ENCODE results near the gene TMEM129.
A peak's percentile ranks its signal among the peaks of the same experiment; 100 is the strongest.
"Not testable (repeated sequence)": the region's sequence is repeated elsewhere in the genome, so short reads cannot be mapped to it uniquely, and the experiment has no call there.

TMEM129 gene

DNA sequence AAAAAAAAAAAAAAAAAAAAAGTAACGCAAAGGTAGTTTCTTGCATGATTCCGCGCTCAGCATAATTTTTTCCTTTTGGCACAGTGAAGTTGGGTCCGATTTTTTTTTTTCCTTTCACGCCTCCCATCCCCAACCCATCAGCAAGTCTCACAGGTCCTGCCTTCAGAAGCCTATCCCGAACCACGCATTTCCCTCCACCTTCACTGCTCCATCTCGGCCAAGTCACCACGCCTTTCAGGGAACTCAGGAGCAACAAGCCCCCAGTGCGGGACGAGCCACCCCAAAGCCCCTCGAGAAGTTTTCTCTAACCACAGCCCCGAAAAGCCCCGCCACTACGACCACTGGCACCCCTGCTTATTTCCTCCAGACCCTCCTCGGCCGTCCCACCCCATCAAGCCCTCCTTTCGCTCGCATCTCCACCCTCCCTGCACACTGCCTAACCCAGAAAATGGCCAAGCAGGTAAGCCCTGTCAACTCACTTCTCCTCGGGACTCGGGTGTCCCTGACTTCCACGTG, 10.0 kb downstream of the TMEM129 start:
- Histone ChIP-seq H3K4me3 (ENCODE audit: low read depth, low read length) (peak overlapping the region; percentile 100), H3K4me1 (ENCODE audit: control insufficient read depth, insufficient read depth, low read length, unreplicated experiment) (peaks cover 33% of the 10 kb centered on the region), H2AFZ (ENCODE audit: low read length, unreplicated experiment) (peak overlapping the region; percentile 51), H3K27me3 (ENCODE audit: insufficient read depth, low read length) (no peaks in the 10 kb centered on the region), H3K27ac (ENCODE audit: low read depth, low read length) (peak overlapping the region; percentile 97), H3K79me2 (ENCODE audit: control insufficient read depth, insufficient read depth, low read length, unreplicated experiment) (peaks cover 72% of the 10 kb centered on the region), H3K36me3 (ENCODE audit: insufficient read depth, low read length) (peaks cover 12% of the 10 kb centered on the region; the same call in 1 of the 2 replicates)

DNA sequence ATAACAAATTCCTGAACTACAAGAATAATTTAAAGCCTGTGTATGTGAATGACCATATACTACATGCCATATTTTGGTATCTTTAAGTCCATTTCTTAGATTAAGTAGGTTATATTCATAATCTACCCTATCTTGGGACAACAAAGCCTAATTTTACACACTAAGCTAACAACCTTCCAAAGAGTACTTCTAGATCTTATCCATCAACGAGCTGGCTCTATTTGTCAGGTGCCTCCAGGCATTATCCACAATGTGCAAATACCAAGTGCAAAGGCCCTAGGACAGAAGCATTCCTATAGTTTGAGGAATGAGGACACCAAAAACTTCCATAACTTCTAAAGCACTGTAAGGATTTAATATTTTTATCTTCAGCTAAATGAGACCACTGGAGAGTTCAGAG, 12.5 kb downstream of the TMEM129 start:
- Histone ChIP-seq H3K79me2 (ENCODE audit: control insufficient read depth, insufficient read depth, low read length, unreplicated experiment) (peaks cover 84% of the 10 kb centered on the region), H3K27ac (ENCODE audit: low read depth, low read length) (no peak overlapping the region), H3K4me3 (ENCODE audit: low read depth, low read length) (no peak overlapping the region), H3K4me1 (ENCODE audit: control insufficient read depth, insufficient read depth, low read length, unreplicated experiment) (peaks cover 17% of the 10 kb centered on the region), H2AFZ (ENCODE audit: low read length, unreplicated experiment) (no peak overlapping the region), H3K27me3 (ENCODE audit: insufficient read depth, low read length) (no peaks in the 10 kb centered on the region), H3K36me3 (ENCODE audit: insufficient read depth, low read length) (peaks cover 31% of the 10 kb centered on the region)

DNA sequence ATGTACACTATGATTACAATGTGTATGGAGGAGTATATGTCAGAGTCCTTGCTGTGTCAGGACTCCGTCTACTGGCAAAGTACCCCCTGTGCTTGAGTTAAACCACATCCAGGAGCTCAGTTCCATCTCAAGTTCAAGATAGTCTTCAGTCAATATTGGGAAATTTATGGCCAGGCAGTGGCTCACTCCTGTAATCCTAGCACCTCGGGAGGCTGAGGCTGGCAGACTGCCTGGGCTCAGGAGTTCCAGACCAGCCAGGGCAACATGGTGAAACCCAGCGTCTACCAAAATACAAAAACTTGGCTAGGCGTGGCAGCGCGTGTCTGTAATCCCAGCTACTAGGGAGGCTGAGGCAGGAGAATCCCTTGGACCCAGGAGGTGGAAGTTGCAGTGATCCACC, 14.8 kb downstream of the TMEM129 start:
- peaks cover 40% of the 10 kb centered on the region for H3K36me3 ChIP-seq (ENCODE audit: insufficient read depth, low read length)
- H3K4me3 ChIP-seq (ENCODE audit: low read depth, low read length), result no peak overlapping the region
- H3K79me2 ChIP-seq (ENCODE audit: control insufficient read depth, insufficient read depth, low read length, unreplicated experiment), result peaks cover 89% of the 10 kb centered on the region
- no peaks in the 10 kb centered on the region for H3K27me3 ChIP-seq (ENCODE audit: insufficient read depth, low read length)
- H2AFZ ChIP-seq (ENCODE audit: low read length, unreplicated experiment), result no peak overlapping the region
- H3K4me1 ChIP-seq (ENCODE audit: control insufficient read depth, insufficient read depth, low read length, unreplicated experiment), result peaks cover 19% of the 10 kb centered on the region
- no peak overlapping the region for H3K27ac ChIP-seq (ENCODE audit: low read depth, low read length)

DNA sequence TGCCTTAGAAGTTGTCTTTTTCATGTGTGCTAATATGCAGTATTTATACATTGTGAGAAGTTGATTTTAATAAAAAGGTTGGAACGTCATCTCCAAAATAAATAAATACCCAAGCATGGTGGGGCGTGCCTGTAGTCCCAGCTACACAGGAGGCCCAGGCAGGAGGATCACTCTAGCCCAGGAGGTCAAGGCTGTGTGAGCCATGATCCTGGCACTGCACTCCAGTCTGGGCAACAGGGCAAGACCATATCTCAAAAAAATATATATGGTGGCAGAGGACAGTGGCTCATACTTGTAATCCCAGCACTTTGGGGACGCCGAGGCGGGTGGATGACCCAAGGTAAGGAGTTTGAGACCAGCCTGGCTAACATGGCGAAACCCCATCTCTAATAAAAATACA, 15.4 kb downstream of the TMEM129 start:
- no peak overlapping the region for H3K4me3 ChIP-seq (ENCODE audit: low read depth, low read length)
- H3K4me1 ChIP-seq (ENCODE audit: control insufficient read depth, insufficient read depth, low read length, unreplicated experiment), result peaks cover 19% of the 10 kb centered on the region
- no peak overlapping the region for H3K27ac ChIP-seq (ENCODE audit: low read depth, low read length)
- H3K27me3 ChIP-seq (ENCODE audit: insufficient read depth, low read length), result no peaks in the 10 kb centered on the region
- H3K36me3 ChIP-seq (ENCODE audit: insufficient read depth, low read length), result peaks cover 40% of the 10 kb centered on the region
- peaks cover 86% of the 10 kb centered on the region for H3K79me2 ChIP-seq (ENCODE audit: control insufficient read depth, insufficient read depth, low read length, unreplicated experiment)
- H2AFZ ChIP-seq (ENCODE audit: low read length, unreplicated experiment), result no peak overlapping the region

DNA sequence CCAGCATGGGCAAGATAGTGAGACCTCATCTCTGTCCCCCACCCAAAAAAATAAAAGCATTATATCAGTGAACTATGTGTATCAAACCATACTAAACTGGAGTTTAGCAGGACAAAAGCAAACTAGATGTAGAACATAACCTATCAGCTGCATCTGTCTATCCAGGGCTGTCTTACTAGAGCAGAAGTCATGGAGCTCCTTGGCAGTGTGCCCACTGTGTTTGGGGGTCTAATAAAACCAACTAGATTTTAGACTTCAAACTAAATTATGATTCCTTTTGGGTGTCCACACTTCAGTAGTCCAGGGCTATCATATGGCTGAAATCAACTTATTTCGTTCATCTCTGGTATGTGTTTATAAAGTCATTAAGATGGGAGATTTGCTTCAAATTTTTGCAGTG, 17.3 kb downstream of the TMEM129 start:
- Histone ChIP-seq H3K27ac (ENCODE audit: low read depth, low read length) (no peak overlapping the region), H3K79me2 (ENCODE audit: control insufficient read depth, insufficient read depth, low read length, unreplicated experiment) (peaks cover 76% of the 10 kb centered on the region), H2AFZ (ENCODE audit: low read length, unreplicated experiment) (no peak overlapping the region), H3K4me3 (ENCODE audit: low read depth, low read length) (no peak overlapping the region), H3K36me3 (ENCODE audit: insufficient read depth, low read length) (peaks cover 43% of the 10 kb centered on the region), H3K27me3 (ENCODE audit: insufficient read depth, low read length) (no peaks in the 10 kb centered on the region), H3K4me1 (ENCODE audit: control insufficient read depth, insufficient read depth, low read length, unreplicated experiment) (peaks cover 10% of the 10 kb centered on the region)

DNA sequence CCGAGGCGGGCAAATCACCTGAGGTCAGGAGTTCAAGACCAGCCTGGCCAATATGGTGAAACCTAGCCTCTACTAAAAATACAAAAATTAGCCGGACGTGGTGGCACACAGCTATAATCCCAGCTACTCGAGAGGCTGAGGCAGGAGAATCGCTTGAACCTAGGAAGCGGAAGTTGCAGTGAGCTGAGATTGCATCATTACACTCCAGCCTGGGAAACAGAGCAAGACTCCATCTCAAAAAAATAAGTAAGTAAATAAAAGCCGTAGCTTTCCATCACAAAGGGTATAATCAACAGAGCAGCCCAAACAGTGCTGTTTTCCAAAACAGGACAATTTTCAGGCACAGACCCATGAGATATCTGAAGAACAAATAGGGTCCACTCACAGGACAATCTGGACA, 19.5 kb downstream of the TMEM129 start:
- not testable (repeated sequence) for H3K4me1 ChIP-seq (ENCODE audit: control insufficient read depth, insufficient read depth, low read length, unreplicated experiment); H3K4me3 ChIP-seq (ENCODE audit: low read depth, low read length); H3K27ac ChIP-seq (ENCODE audit: low read depth, low read length); H3K27me3 ChIP-seq (ENCODE audit: insufficient read depth, low read length); H2AFZ ChIP-seq (ENCODE audit: low read length, unreplicated experiment)
- H3K36me3 ChIP-seq (ENCODE audit: insufficient read depth, low read length), result peaks cover 43% of the 10 kb centered on the region
- H3K79me2 ChIP-seq (ENCODE audit: control insufficient read depth, insufficient read depth, low read length, unreplicated experiment), result peaks cover 60% of the 10 kb centered on the region

DNA sequence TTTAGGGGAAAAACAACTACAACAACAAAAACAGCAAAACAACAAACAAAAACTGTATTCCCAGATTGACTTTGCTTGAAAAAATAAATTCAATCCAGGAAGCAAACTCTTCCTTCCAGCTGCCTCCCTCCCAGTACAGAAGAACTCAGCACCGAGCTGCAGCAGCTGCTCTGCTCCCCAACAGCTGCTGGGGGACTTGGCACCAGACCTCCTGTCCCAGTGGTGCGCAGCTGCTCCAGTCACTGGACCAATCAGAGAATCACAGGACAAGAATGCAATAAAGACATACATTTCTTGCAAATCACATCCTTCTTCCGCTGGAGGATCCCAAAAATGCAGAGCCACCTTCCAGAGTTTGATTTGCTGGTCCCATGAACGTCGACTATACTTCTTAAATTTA, 25.2 kb downstream of the TMEM129 start:
- Histone ChIP-seq H3K27me3 (ENCODE audit: insufficient read depth, low read length) (no peaks in the 10 kb centered on the region), H3K36me3 (ENCODE audit: insufficient read depth, low read length) (peaks cover 47% of the 10 kb centered on the region), H3K27ac (ENCODE audit: low read depth, low read length) (no peak overlapping the region), H2AFZ (ENCODE audit: low read length, unreplicated experiment) (no peak overlapping the region), H3K4me3 (ENCODE audit: low read depth, low read length) (no peak overlapping the region), H3K4me1 (ENCODE audit: control insufficient read depth, insufficient read depth, low read length, unreplicated experiment) (no peaks in the 10 kb centered on the region), H3K79me2 (ENCODE audit: control insufficient read depth, insufficient read depth, low read length, unreplicated experiment) (peaks cover 8% of the 10 kb centered on the region)

DNA sequence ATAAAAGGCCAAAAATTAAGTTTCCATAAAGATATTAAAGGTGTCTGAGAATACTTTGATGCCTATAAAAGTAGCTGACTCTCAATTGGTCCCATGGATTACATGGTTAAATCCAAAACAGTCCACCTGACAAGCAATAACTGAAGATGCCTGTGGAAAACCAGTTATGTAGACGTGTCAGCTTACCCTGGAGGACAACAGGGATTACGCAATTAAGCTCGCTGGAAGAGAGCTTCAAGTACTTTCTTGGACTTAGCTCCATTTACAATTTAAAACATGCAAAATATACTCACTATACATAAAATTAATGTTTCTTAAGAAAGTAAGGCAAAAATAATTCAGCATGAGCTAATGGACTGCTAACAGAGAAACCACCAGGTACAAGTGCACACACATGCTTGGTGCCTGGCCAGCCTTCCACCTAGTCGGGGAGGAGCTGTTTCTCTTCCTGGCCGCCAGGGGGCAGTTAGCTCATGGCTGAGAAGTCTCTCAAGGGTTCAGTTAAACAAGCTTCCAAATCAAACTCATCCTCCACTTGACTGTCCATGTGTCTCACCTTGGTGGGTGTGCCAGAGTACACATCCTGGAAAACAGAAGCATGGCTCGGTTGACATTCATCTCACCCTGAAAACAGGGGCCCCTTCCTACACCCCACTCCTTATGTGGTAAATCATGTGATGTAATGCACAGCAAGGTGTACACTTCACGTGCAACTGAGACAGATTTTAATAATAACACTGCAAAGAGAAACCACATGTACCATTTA, 27.8 kb downstream of the TMEM129 start:
- Histone ChIP-seq H3K4me3 (ENCODE audit: low read depth, low read length) (no peak overlapping the region), H3K27me3 (ENCODE audit: insufficient read depth, low read length) (no peaks in the 10 kb centered on the region), H3K27ac (ENCODE audit: low read depth, low read length) (no peak overlapping the region), H2AFZ (ENCODE audit: low read length, unreplicated experiment) (no peak overlapping the region), H3K79me2 (ENCODE audit: control insufficient read depth, insufficient read depth, low read length, unreplicated experiment) (no peaks in the 10 kb centered on the region), H3K36me3 (ENCODE audit: insufficient read depth, low read length) (peaks cover 38% of the 10 kb centered on the region), H3K4me1 (ENCODE audit: control insufficient read depth, insufficient read depth, low read length, unreplicated experiment) (no peaks in the 10 kb centered on the region)

DNA sequence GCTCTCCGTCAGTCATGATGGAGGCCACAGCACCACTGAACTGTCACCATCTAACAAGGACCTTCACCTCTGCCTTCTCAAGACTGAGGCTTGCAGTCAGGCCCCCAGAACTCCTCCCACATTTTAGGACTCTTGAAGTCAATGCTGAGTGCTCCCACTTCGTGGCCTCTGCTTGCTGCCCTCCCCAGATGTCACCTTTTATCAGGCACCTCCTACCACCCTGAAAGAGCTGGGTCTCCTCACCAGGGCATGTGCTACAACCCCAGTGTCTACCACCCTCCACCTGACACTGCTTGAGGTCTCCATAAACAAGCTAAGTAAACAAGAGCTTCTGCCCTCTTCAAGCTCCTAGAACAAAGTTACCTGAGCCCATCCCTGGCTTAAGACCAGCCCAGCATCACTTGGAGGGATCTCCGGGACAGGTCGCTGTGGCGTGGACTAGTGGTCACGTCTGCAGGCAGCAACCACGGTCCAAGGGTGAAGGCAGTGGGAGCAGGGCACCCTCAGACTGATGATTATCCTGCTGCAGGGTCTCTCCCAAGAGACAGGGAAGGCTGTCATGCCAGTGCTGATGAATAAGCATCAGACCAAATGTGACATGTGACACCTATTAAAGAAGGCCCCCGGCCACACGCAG, 29.3 kb downstream of the TMEM129 start:
- peaks cover 38% of the 10 kb centered on the region for H3K36me3 ChIP-seq (ENCODE audit: insufficient read depth, low read length)
- H3K27ac ChIP-seq (ENCODE audit: low read depth, low read length), result no peak overlapping the region
- H3K27me3 ChIP-seq (ENCODE audit: insufficient read depth, low read length), result no peaks in the 10 kb centered on the region
- H2AFZ ChIP-seq (ENCODE audit: low read length, unreplicated experiment), result no peak overlapping the region
- H3K4me3 ChIP-seq (ENCODE audit: low read depth, low read length), result no peak overlapping the region
- no peaks in the 10 kb centered on the region for H3K4me1 ChIP-seq (ENCODE audit: control insufficient read depth, insufficient read depth, low read length, unreplicated experiment)
- no peaks in the 10 kb centered on the region for H3K79me2 ChIP-seq (ENCODE audit: control insufficient read depth, insufficient read depth, low read length, unreplicated experiment)

DNA sequence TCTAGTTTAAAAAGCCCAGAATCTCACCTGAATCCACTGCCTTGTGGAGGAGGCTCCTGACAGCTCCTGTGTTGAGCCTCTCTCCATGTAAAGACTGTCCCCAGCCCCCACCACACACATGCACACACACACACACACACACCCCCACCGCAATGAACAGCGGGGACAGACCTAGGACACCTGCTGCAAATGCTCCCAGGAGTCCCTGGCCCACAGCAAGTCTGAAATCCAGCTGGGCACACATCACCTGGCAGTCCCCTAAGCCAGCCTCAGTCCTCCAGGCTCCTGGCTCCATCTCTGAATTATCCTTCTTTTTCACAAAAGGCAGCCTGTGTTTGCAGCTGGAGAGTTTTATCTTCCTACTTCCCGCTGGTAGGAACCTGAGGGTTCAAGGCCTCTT, 30.4 kb downstream of the TMEM129 start:
- no peak overlapping the region for H3K27ac ChIP-seq (ENCODE audit: low read depth, low read length)
- no peaks in the 10 kb centered on the region for H3K79me2 ChIP-seq (ENCODE audit: control insufficient read depth, insufficient read depth, low read length, unreplicated experiment)
- H3K4me1 ChIP-seq (ENCODE audit: control insufficient read depth, insufficient read depth, low read length, unreplicated experiment), result no peaks in the 10 kb centered on the region
- peaks cover 34% of the 10 kb centered on the region for H3K36me3 ChIP-seq (ENCODE audit: insufficient read depth, low read length)
- H3K4me3 ChIP-seq (ENCODE audit: low read depth, low read length), result no peak overlapping the region
- H2AFZ ChIP-seq (ENCODE audit: low read length, unreplicated experiment), result no peak overlapping the region
- H3K27me3 ChIP-seq (ENCODE audit: insufficient read depth, low read length), result no peaks in the 10 kb centered on the region

Measured in ACC112 (cell line).